ENCODE measurements around the gene GNAT3.

DNA sequence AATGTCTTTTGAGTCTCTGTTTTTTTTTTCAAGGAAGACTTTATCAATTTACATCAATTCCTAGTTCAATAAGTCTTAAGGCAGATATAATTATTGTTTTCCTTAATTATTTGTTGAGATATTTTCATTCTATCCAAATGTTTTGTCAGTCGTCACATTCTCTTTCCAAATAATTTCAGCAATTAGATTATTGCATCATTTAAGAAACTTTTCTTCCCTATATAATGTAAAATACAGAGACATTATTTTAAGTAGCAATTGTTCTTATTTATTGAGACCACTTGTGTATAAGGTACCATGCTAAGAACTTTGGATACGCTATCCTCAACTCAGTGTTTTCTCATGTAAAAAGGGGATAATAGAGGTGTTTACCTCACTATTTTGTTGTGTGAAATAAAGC, 38.1 kb upstream of the GNAT3 start:
- TF ChIP-seq, protein P1, sequence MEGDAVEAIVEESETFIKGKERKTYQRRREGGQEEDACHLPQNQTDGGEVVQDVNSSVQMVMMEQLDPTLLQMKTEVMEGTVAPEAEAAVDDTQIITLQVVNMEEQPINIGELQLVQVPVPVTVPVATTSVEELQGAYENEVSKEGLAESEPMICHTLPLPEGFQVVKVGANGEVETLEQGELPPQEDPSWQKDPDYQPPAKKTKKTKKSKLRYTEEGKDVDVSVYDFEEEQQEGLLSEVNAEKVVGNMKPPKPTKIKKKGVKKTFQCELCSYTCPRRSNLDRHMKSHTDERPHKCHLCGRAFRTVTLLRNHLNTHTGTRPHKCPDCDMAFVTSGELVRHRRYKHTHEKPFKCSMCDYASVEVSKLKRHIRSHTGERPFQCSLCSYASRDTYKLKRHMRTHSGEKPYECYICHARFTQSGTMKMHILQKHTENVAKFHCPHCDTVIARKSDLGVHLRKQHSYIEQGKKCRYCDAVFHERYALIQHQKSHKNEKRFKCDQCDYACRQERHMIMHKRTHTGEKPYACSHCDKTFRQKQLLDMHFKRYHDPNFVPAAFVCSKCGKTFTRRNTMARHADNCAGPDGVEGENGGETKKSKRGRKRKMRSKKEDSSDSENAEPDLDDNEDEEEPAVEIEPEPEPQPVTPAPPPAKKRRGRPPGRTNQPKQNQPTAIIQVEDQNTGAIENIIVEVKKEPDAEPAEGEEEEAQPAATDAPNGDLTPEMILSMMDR (IDR thresholded peaks at IDR 0.05; ENCODE audit: poor library complexity) = no peak
- TF ChIP-seq EZH2phosphoT487 (IDR thresholded peaks at IDR 0.05; ENCODE audit: low read depth, severe bottlenecking, unreplicated experiment) = no peak
- no peak for TF ChIP-seq EZH2 (IDR thresholded peaks at IDR 0.05; ENCODE audit: borderline replicate concordance)
